ENCODE results near the gene FOXL2. TPM values are rescaled to one million over a fixed set of nuclear protein-coding genes. Genes with fewer than 3 reads are reported as not detected.
"Not testable (repeated sequence)": the region's sequence is repeated elsewhere in the genome, so short reads cannot be mapped to it uniquely, and the experiment has no call there.

FOXL2 gene
- total RNA-seq, 1 donor from 2014 or later: not detected

DNA sequence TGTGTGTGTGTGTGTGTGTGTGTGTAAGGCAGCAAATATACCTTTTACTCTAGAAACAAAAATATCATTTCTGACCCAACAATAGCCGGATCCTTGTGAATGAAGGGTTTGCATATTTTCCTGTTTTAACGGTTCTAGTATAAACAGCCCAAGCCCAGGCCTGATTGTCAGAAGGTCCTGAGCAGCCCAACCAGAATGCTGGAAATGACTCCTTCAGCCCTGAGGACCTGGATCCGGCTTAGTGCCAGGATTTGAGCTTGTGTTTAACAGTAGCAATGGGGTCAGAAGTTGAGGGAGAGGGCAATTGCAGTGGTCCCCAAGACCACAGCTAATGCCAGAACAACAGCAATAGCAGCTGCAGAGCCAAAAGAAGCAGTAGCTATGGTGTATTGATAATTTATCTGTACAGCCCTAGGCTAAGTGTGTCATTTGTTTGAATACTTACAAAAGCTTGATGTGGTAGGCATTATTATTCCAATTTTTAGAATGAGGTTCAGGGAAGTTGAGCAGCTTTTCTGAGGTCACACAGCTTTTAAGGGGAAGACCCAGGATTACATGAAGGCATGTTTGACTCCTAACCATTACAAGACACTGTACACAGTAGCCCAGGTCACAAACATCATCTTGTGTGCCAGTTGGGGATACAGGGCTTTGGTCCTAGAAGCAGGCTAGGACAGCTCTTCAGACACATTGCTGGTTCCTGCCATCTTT, 12.8 kb downstream of the FOXL2 start:
- no peak for DNase-seq
- no peak overlapping the region for H3K4me3 Mint-ChIP-seq (ENCODE audit: unreplicated experiment)
- no peak overlapping the region for H3K27ac Mint-ChIP-seq (ENCODE audit: unreplicated experiment)
- no peaks in the 10 kb centered on the region for H3K4me1 Mint-ChIP-seq (ENCODE audit: low read depth, unreplicated experiment)
- TF ChIP-seq, protein P1, sequence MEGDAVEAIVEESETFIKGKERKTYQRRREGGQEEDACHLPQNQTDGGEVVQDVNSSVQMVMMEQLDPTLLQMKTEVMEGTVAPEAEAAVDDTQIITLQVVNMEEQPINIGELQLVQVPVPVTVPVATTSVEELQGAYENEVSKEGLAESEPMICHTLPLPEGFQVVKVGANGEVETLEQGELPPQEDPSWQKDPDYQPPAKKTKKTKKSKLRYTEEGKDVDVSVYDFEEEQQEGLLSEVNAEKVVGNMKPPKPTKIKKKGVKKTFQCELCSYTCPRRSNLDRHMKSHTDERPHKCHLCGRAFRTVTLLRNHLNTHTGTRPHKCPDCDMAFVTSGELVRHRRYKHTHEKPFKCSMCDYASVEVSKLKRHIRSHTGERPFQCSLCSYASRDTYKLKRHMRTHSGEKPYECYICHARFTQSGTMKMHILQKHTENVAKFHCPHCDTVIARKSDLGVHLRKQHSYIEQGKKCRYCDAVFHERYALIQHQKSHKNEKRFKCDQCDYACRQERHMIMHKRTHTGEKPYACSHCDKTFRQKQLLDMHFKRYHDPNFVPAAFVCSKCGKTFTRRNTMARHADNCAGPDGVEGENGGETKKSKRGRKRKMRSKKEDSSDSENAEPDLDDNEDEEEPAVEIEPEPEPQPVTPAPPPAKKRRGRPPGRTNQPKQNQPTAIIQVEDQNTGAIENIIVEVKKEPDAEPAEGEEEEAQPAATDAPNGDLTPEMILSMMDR (IDR thresholded peaks at IDR 0.05; ENCODE audit: partially characterized antibody, unreplicated experiment): no peak
- H3K27me3 Mint-ChIP-seq (ENCODE audit: unreplicated experiment): peaks cover 13% of the 10 kb centered on the region
- H3K36me3 Mint-ChIP-seq (ENCODE audit: unreplicated experiment): no peaks in the 10 kb centered on the region
- H3K9me3 Mint-ChIP-seq (ENCODE audit: unreplicated experiment): no peaks in the 10 kb centered on the region

DNA sequence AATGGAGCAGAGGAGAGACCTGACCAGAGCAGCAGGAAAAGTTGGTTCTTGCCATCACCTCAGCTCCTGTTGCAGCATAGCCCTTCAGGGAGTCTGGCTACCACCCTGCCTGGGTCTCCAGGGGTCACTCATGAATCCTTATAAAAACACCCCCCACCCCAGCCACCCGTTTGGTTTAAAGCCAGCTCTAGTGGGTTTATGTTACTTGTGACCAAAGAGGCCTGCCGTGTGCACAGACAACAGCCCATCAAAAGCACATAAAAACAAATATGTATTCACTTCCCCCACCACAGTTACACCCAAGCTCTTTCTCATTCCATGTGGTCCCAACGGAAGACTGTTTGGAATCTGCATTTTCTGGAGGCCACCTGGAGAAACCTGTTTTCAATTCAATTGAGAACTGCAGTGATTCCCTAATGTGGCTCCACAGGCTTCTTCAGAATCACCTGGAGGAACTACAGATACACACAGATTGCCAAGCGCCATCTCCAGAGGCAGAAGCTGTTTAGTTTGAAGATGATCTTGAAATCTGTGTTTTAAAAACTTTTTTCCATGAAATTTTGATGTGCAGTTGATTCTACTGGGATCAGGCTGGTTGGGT, 13.8 kb downstream of the FOXL2 start:
- TF ChIP-seq, protein P1 (IDR thresholded peaks at IDR 0.05; ENCODE audit: partially characterized antibody, unreplicated experiment): no peak
- H3K9me3 Mint-ChIP-seq (ENCODE audit: unreplicated experiment): no peaks in the 10 kb centered on the region
- DNase-seq: no peak
- H3K4me3 Mint-ChIP-seq (ENCODE audit: unreplicated experiment): no peak overlapping the region
- no peaks in the 10 kb centered on the region for H3K4me1 Mint-ChIP-seq (ENCODE audit: low read depth, unreplicated experiment)
- no peaks in the 10 kb centered on the region for H3K36me3 Mint-ChIP-seq (ENCODE audit: unreplicated experiment)
- H3K27me3 Mint-ChIP-seq (ENCODE audit: unreplicated experiment): peaks cover 8% of the 10 kb centered on the region
- no peak overlapping the region for H3K27ac Mint-ChIP-seq (ENCODE audit: unreplicated experiment)

DNA sequence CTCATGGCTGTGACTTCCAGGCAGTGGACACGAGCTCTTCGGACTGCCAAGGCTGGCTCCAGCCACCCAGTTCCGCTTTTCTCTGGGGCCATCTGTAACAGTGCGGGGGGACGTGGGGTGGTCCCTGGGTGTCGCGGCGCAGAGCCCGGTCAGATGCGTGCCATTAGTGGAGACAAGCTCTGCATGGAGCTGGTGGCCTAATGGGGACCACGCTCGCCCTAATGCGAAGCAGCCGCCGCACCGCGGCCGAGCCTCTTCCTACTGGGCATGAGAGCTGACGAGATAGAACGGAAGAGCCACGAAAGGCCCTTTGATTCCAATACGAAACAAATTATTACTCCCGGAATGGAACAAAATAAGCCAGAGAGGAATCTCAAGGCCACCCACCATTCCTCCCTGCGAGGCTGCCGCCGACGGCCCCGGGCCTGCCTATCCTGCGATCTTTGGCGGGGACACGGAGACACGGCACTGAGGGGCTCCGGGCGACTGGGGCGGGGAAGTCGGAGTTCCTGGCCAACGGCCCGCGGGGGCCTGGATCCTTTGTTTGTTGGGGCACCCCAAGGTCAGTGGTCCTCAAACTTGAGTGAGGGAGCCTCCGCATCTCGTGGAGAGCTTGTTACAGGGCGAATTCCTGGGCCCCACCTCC, 18.1 kb downstream of the FOXL2 start:
- TF ChIP-seq, protein P1 (IDR thresholded peaks at IDR 0.05; ENCODE audit: partially characterized antibody, unreplicated experiment): no peak
- no peak overlapping the region for H3K4me3 Mint-ChIP-seq (ENCODE audit: unreplicated experiment)
- H3K27me3 Mint-ChIP-seq (ENCODE audit: unreplicated experiment): peaks cover 3% of the 10 kb centered on the region
- no peaks in the 10 kb centered on the region for H3K4me1 Mint-ChIP-seq (ENCODE audit: low read depth, unreplicated experiment)
- H3K27ac Mint-ChIP-seq (ENCODE audit: unreplicated experiment): no peak overlapping the region
- H3K9me3 Mint-ChIP-seq (ENCODE audit: unreplicated experiment): no peaks in the 10 kb centered on the region
- no peaks in the 10 kb centered on the region for H3K36me3 Mint-ChIP-seq (ENCODE audit: unreplicated experiment)
- DNase-seq: no peak

DNA sequence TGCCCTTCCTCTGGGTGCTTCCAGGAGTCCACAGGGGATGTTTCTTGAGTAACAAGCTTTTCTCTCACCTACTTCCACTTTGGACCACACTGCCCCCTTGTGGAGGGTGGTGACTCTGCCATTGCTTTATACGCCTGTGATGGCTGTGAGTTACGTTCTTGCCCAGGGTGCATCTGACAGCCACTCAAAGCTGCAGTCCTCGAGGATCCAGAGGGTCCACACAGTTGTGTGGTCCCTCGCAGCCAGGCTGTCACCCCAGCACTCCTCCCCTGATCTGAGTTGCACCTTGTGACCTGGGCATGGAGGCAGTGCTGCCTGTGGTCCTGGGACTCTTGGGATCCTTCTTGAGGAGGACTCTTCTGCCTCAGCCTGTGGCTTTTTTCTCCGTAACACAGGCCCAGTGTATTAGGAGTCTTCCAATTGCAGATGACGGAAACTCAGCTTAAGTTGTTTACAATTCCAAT, 23.4 kb downstream of the FOXL2 start:
- peak; percentile 91 for DNase-seq
- Mint-ChIP-seq H3K27me3 (ENCODE audit: unreplicated experiment) (peaks cover 4% of the 10 kb centered on the region), H3K27ac (ENCODE audit: unreplicated experiment) (no peak overlapping the region), H3K36me3 (ENCODE audit: unreplicated experiment) (no peaks in the 10 kb centered on the region), H3K4me1 (ENCODE audit: low read depth, unreplicated experiment) (no peaks in the 10 kb centered on the region), H3K9me3 (ENCODE audit: unreplicated experiment) (no peaks in the 10 kb centered on the region), H3K4me3 (ENCODE audit: unreplicated experiment) (no peak overlapping the region)
- TF ChIP-seq, protein P1 (IDR thresholded peaks at IDR 0.05; ENCODE audit: partially characterized antibody, unreplicated experiment): peak; percentile 93

- not testable (repeated sequence) for H3K4me1 Mint-ChIP-seq (ENCODE audit: low read depth, unreplicated experiment); H3K27ac Mint-ChIP-seq (ENCODE audit: unreplicated experiment)
These were observed 24.5 kb downstream of the FOXL2 start for GRCh38 chr3:138922400-138922799.

More at GRCh38 chr3:138922400-138922799, 24.5 kb downstream of the FOXL2 start:
- DNase-seq; H3K4me3 Mint-ChIP-seq (ENCODE audit: unreplicated experiment); H3K36me3 Mint-ChIP-seq (ENCODE audit: unreplicated experiment); H3K9me3 Mint-ChIP-seq (ENCODE audit: unreplicated experiment); H3K27me3 Mint-ChIP-seq (ENCODE audit: unreplicated experiment): not testable (repeated sequence)

Measured in glutamatergic neuron (in vitro differentiated cells).